Fibroblast of villous mesenchyme (primary cell): ENCODE results near the gene SENP2. TPM values are rescaled to one million over a fixed set of nuclear protein-coding genes. Genes with fewer than 3 reads are reported as not detected.

Experiments used
- DNase-seq: peaks from one replicate; pipeline ENCODE4 v3.0.0-alpha.2; 2010; ENCODE audit warnings: low read depth
- H3K4me3 ChIP-seq: 2 replicates; pipeline ENCODE4 v1.5.1; 2011; ENCODE audit warnings: low read depth, mild to moderate bottlenecking, low read length
- CTCF ChIP-seq: IDR thresholded peaks from 2 replicates; pipeline ENCODE4 v1.5.1; 2012; ENCODE audit warnings: low read depth, mild to moderate bottlenecking, low read length; ENCODE audit not compliant: insufficient read depth
- small RNA-seq: library from RNA; depleted of rRNA; stranded (forward); fragments of <200 nt; gene quantifications from one replicate; pipeline ENCODE3, GENCODE V24; 2012
- total RNA-seq: library from RNA; depleted of rRNA; stranded (reverse); fragments of >200 nt; gene quantifications from 2 replicates; pipeline ENCODE4 v1.2.3, GENCODE V29; 2012

The SENP2 gene
- total RNA-seq, 1 donor = 29.4 TPM

DNA sequence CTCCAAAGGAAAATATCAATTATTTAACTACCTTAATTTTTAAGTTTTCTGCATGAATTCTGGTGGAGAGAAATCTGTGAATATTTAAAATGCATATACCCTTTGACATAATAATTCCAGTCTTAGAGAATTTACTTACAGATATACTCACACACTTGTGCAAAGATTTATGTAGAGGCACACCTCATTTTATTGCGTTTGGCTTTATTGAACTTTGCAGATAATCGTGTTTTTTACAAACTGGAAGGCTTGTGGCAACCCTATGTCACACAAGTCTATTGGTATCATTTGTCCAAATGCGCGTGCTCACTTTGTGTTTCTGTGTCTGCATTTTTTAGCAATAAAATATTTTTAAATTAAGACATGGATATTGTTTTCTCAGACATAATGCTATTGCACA lies 81.5 kb downstream of the SENP2 start:
- TF ChIP-seq CTCF = no peak
- H3K4me3 ChIP-seq = no peak overlapping the region
- DNase-seq = no peak

DNA sequence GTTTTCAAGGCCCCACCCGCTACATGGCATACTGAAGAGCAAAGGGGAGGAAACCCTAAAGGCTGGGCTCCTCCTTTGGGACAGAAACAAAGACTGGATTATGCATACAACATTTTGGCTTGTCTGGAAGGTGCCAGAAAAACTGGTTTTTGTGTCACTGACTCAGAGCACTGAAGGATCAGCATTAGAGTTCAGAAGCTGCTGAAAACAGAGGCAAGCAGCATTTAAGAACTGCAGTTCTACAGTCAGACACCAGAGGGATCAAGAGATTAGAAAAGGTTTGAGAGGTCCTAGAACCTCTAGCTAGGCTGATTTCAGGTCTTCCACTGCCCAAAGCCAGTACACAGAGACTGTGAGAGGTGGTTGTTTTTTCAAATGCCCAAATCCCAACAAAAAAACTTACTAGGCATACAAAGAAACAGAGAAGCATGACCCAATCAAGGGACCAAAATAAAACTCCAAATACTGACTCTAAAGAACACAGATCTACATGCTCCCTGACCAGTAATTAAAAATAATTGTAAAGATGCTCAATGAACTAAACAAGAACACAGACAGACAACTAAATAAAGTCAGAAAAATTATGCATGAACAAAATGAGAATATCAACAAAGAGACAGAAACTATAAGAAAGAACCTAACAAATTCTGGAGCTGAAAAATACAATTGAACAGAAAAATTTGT lies 91.2 kb downstream of the SENP2 start:
- no peak overlapping the region for H3K4me3 ChIP-seq
- DNase-seq = peak; percentile 77
- peak; percentile 90 for TF ChIP-seq CTCF

- H3K4me3 ChIP-seq = no peak overlapping the region
- DNase-seq = no peak
- TF ChIP-seq CTCF = no peak
Measured at GRCh38 chr3:185678027-185678426, 91.9 kb downstream of the SENP2 start.

DNA sequence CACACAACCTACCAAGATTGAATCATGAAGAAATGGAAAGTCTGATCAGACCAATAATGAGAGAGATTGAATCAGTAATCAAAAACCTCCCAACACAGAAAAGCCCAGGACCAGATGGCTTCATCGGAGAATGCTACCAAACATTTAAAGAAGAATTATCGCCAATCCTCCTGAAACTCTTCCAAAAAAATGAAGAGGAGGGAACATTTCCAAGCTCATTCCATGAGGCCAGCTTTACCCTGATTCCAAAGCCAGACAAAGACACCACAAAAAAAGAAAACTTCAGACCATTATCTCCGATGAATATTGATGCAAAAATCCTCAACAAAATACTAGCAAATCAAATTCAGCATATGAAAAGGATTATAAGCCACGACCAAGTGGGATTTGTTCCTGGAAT lies 94.1 kb downstream of the SENP2 start:
- TF ChIP-seq CTCF = no peak
- H3K4me3 ChIP-seq = no peak overlapping the region
- peak; percentile 28 for DNase-seq

Small RNA genes within 50 kb of the gene (small RNA-seq; reads per million reads assigned to genes)
- gene AC133473.1 = not detected

Other genes starting within 250 kb of the SENP2 start
- gene MAP3K13, start 223.2 kb upstream of the SENP2 start, total RNA-seq = 11.6 and 22.9 TPM in 2 replicates
- gene TMEM41A, start 87.3 kb upstream of the SENP2 start, total RNA-seq = 12.2 and 13.4 TPM in 2 replicates
- under 0.01 TPM in 2 replicates for gene LIPH, start 33.7 kb upstream of the SENP2 start, total RNA-seq
- 62.5 and 67.8 TPM in 2 replicates for gene IGF2BP2, start 238.7 kb downstream of the SENP2 start, total RNA-seq